Measurements from ENCODE around the gene PLEKHA3. TPM values are rescaled to one million over a fixed set of nuclear protein-coding genes. Genes with fewer than 3 reads are reported as not detected.
"Not testable (repeated sequence)": the region's sequence is repeated elsewhere in the genome, so short reads cannot be mapped to it uniquely, and the experiment has no call there.

Gene PLEKHA3
- total RNA-seq, 1 donor from 2014 or later, result 26.2 TPM

- peaks cover 11% of the 10 kb centered on the region for H3K4me1 Mint-ChIP-seq
- Histone ChIP-seq H3K4me1 (peaks cover 5% of the 10 kb centered on the region), H3F3A (ENCODE audit: low read depth) (no peaks in the 10 kb centered on the region), H3K4me3 (no peak overlapping the region), H4K20me1 (ENCODE audit: low read depth) (no peaks in the 10 kb centered on the region), H3K9me3 (ENCODE audit: low read depth) (no peaks in the 10 kb centered on the region), H2AFZ (replicated peaks) (no peak overlapping the region), H3K79me2 (ENCODE audit: low read depth) (peaks cover 31% of the 10 kb centered on the region), H3K27me3 (no peaks in the 10 kb centered on the region), H3K27ac (no peak overlapping the region), H3K36me3 (no peaks in the 10 kb centered on the region), H3K9ac (no peak overlapping the region), H3K4me2 (no peak overlapping the region)
- peaks cover 3% of the 10 kb centered on the region for H3K27me3 Mint-ChIP-seq (ENCODE audit: insufficient read depth, low read depth)
- peaks cover 9% of the 10 kb centered on the region for H3K36me3 Mint-ChIP-seq
- H3K9me3 Mint-ChIP-seq, result peaks cover 6% of the 10 kb centered on the region
- no peak overlapping the region for H3K4me3 Mint-ChIP-seq
- DNase-seq (ENCODE audit: low spot score), result no peak
- no peak overlapping the region for H3K27ac Mint-ChIP-seq
- TF ChIP-seq CTCF (IDR thresholded peaks at IDR 0.05) (no peak), EZH2 (IDR thresholded peaks at IDR 0.05) (no peak), EZH2phosphoT487 (IDR thresholded peaks at IDR 0.05) (no peak)
Measured at GRCh38 chr2:178521304-178522150, 41.3 kb downstream of the PLEKHA3 start.

DNA sequence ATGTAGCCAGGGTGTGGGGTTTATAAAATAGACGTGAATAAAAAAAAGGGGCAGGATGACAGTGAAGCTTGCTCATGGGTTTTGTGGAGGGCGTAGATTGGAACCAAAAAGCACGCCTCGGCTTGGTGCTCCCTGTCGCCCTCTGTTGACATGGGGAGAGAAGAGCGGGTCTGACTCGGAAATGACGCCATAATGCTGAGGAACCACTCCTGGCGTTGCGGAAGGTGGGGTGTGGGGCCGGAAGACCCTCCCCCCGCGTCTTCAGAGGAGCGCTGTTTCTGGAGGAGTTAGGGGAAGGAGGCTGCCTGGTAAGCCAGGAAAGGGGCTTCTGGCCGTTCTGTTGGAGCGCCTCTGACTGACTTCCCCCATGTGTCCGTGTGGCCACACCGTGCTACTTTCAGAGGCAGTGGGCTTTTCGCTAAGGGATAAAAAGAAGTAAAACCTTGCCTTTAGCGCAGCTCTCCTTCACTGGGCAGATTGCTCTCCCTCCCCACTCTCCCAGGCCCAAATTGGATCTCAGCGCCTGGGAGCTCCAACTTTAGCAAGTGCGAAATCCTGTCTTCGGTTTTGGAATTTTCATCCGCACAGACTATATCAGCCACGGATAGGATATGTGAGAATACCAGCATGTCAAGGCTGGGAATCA, 42.8 kb downstream of the PLEKHA3 start:
- Histone ChIP-seq H3K27ac (peak overlapping the region; percentile 62), H3K9me3 (ENCODE audit: low read depth) (no peaks in the 10 kb centered on the region), H3K4me3 (peak overlapping the region; percentile 81), H3K9ac (peak overlapping the region; percentile 58), H3F3A (ENCODE audit: low read depth) (no peaks in the 10 kb centered on the region), H2AFZ (replicated peaks) (peak overlapping the region; percentile 57), H3K4me2 (peak overlapping the region; percentile 82), H3K36me3 (no peaks in the 10 kb centered on the region), H3K27me3 (no peaks in the 10 kb centered on the region), H4K20me1 (ENCODE audit: low read depth) (peaks cover under 1% of the 10 kb centered on the region), H3K79me2 (ENCODE audit: low read depth) (peaks cover 47% of the 10 kb centered on the region), H3K4me1 (peaks cover 5% of the 10 kb centered on the region)
- DNase-seq (ENCODE audit: low spot score), result peak; percentile 93
- peak overlapping the region; percentile 97 for H3K27ac Mint-ChIP-seq
- H3K27me3 Mint-ChIP-seq (ENCODE audit: insufficient read depth, low read depth), result peaks cover 3% of the 10 kb centered on the region
- H3K4me1 Mint-ChIP-seq, result peaks cover 11% of the 10 kb centered on the region
- H3K9me3 Mint-ChIP-seq, result peaks cover 6% of the 10 kb centered on the region
- TF ChIP-seq CTCF (IDR thresholded peaks at IDR 0.05) (peak; percentile 78), EZH2 (IDR thresholded peaks at IDR 0.05) (peak; percentile 31), EZH2phosphoT487 (IDR thresholded peaks at IDR 0.05) (no peak)
- H3K36me3 Mint-ChIP-seq, result peaks cover 13% of the 10 kb centered on the region
- peak overlapping the region; percentile 99 for H3K4me3 Mint-ChIP-seq

DNA sequence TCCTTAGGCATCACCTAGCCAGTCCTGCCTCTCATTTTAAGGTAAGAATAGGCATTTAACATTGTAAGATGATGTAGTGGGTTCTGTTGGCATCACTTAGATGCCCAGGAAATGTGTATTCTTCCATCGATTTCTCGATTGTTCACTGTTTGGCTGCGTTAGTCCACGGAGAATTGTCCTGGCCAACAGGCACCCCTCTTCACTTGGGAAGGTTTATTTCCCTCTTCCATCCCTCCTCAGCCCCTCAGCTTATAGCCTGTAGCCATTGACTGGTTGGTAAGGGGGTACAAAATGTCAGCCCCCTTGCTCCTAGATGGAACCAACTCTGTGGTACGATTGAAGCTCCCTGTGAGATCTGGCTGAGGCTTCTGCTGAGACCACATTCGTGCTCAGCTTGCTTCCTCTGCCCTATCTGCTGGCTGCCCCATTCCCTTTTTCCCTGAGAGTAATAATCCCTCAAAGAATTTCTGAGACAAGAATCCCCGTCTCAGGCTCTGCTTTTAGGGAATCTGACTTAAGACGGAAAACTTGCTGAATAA, 43.4 kb downstream of the PLEKHA3 start:
- no peaks in the 10 kb centered on the region for H3K27me3 ChIP-seq
- no peak for TF ChIP-seq EZH2phosphoT487 (IDR thresholded peaks at IDR 0.05)
- H3K36me3 Mint-ChIP-seq, result peaks cover 10% of the 10 kb centered on the region
- peaks cover 3% of the 10 kb centered on the region for H3K27me3 Mint-ChIP-seq (ENCODE audit: insufficient read depth, low read depth)
- H3K4me3 ChIP-seq, result peak overlapping the region; percentile 81
- H3K9ac ChIP-seq, result peak overlapping the region; percentile 58
- H3K4me1 ChIP-seq, result peaks cover 5% of the 10 kb centered on the region
- peaks cover 53% of the 10 kb centered on the region for H3K79me2 ChIP-seq (ENCODE audit: low read depth)
- H3K27ac ChIP-seq, result peak overlapping the region; percentile 62
- peaks cover 11% of the 10 kb centered on the region for H3K4me1 Mint-ChIP-seq
- H2AFZ ChIP-seq (replicated peaks), result peak overlapping the region; percentile 57
- DNase-seq (ENCODE audit: low spot score), result peak; percentile 58
- H3K9me3 ChIP-seq (ENCODE audit: low read depth), result no peaks in the 10 kb centered on the region
- no peaks in the 10 kb centered on the region for H3F3A ChIP-seq (ENCODE audit: low read depth)
- H3K4me2 ChIP-seq, result peak overlapping the region; percentile 82
- peak overlapping the region; percentile 99 for H3K4me3 Mint-ChIP-seq
- peaks cover 6% of the 10 kb centered on the region for H3K9me3 Mint-ChIP-seq
- no peaks in the 10 kb centered on the region for H3K36me3 ChIP-seq
- peak overlapping the region; percentile 97 for H3K27ac Mint-ChIP-seq
- H4K20me1 ChIP-seq (ENCODE audit: low read depth), result peaks cover 6% of the 10 kb centered on the region

DNA sequence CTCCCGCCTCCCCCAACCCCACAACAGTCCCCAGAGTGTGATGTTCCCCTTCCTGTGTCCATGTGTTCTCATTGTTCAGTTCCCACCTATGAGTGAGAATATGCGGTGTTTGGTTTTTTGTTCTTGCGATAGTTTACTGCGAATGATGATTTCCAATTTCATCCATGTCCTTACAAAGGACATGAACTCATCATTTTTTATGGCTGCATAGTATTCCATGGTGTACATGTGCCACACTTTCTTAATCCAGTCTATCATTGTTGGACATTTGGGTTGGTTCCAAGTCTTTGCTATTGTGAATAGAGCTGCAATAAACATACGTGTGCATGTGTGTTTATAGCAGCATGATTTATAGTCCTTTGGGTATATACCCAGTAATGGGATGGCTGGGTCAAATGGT, 44.8 kb downstream of the PLEKHA3 start:
- not testable (repeated sequence) for H3K9me3 Mint-ChIP-seq; H3K27ac ChIP-seq; H3K27ac Mint-ChIP-seq; H3K27me3 Mint-ChIP-seq (ENCODE audit: insufficient read depth, low read depth); H3F3A ChIP-seq (ENCODE audit: low read depth); DNase-seq (ENCODE audit: low spot score); H3K27me3 ChIP-seq; H3K4me3 ChIP-seq; H3K4me3 Mint-ChIP-seq; H3K36me3 ChIP-seq; H3K9me3 ChIP-seq (ENCODE audit: low read depth); H3K4me2 ChIP-seq; H3K36me3 Mint-ChIP-seq; H2AFZ ChIP-seq (replicated peaks); H3K4me1 ChIP-seq; H3K9ac ChIP-seq
- H4K20me1 ChIP-seq (ENCODE audit: low read depth), result peaks cover 13% of the 10 kb centered on the region
- peaks cover 11% of the 10 kb centered on the region for H3K4me1 Mint-ChIP-seq
- H3K79me2 ChIP-seq (ENCODE audit: low read depth), result peaks cover 66% of the 10 kb centered on the region

GRCh38 chr2:178525460-178525859, 45.2 kb downstream of the PLEKHA3 start:
- H2AFZ ChIP-seq (replicated peaks); H3K4me1 ChIP-seq; H3K27ac Mint-ChIP-seq; H3K4me2 ChIP-seq; H3F3A ChIP-seq (ENCODE audit: low read depth); H3K36me3 ChIP-seq; H3K9me3 ChIP-seq (ENCODE audit: low read depth); H3K9me3 Mint-ChIP-seq; H3K4me3 ChIP-seq; H3K27ac ChIP-seq; H3K27me3 Mint-ChIP-seq (ENCODE audit: insufficient read depth, low read depth); H3K9ac ChIP-seq; DNase-seq (ENCODE audit: low spot score); H3K27me3 ChIP-seq: not testable (repeated sequence)
- H3K36me3 Mint-ChIP-seq, result peaks cover 12% of the 10 kb centered on the region
- peaks cover 11% of the 10 kb centered on the region for H3K4me1 Mint-ChIP-seq
- Histone ChIP-seq H4K20me1 (ENCODE audit: low read depth) (peaks cover 13% of the 10 kb centered on the region), H3K79me2 (ENCODE audit: low read depth) (peaks cover 71% of the 10 kb centered on the region)
- peak overlapping the region; percentile 54 for H3K4me3 Mint-ChIP-seq

Data from neural progenitor cell (in vitro differentiated cells).